ENCODE data around the gene STARD7. TPM values are rescaled to one million over a fixed set of nuclear protein-coding genes. Genes with fewer than 3 reads are reported as not detected.
"Not testable (repeated sequence)": the region's sequence is repeated elsewhere in the genome, so short reads cannot be mapped to it uniquely, and the experiment has no call there.

Gene STARD7
- total RNA-seq, 1 donor from 2014 or later: 103 TPM

- not testable (repeated sequence) for H3K4me1 ChIP-seq (ENCODE audit: insufficient read depth, low read length); H3K4me3 ChIP-seq (ENCODE audit: insufficient read depth, low read depth, low read length); H3K9me3 Mint-ChIP-seq (ENCODE audit: unreplicated experiment); H3K9me3 ChIP-seq (ENCODE audit: insufficient read depth, low read depth, low read length); H3K36me3 ChIP-seq (ENCODE audit: insufficient read depth, low read length); H3K27me3 ChIP-seq (ENCODE audit: insufficient read depth, low read length); H3K27me3 Mint-ChIP-seq (ENCODE audit: low read depth, unreplicated experiment); DNase-seq (ENCODE audit: low read depth); H3K27ac ChIP-seq (ENCODE audit: low read depth, low read length); H4K20me1 ChIP-seq (ENCODE audit: insufficient read depth, low read length); H3K79me2 ChIP-seq (ENCODE audit: insufficient read depth, low read length); H3K9ac ChIP-seq (ENCODE audit: low read length); H3K4me2 ChIP-seq (ENCODE audit: low read length); FAIRE-seq; H3K4me1 Mint-ChIP-seq (ENCODE audit: low read depth, unreplicated experiment); H3K36me3 Mint-ChIP-seq (ENCODE audit: low read depth, unreplicated experiment); H2AFZ ChIP-seq (ENCODE audit: low read depth, low read length); H3K27ac Mint-ChIP-seq (ENCODE audit: unreplicated experiment); H3K4me3 Mint-ChIP-seq (ENCODE audit: unreplicated experiment)
Measured at GRCh38 chr2:96219959-96220358, 11.3 kb upstream of the STARD7 start.

DNA sequence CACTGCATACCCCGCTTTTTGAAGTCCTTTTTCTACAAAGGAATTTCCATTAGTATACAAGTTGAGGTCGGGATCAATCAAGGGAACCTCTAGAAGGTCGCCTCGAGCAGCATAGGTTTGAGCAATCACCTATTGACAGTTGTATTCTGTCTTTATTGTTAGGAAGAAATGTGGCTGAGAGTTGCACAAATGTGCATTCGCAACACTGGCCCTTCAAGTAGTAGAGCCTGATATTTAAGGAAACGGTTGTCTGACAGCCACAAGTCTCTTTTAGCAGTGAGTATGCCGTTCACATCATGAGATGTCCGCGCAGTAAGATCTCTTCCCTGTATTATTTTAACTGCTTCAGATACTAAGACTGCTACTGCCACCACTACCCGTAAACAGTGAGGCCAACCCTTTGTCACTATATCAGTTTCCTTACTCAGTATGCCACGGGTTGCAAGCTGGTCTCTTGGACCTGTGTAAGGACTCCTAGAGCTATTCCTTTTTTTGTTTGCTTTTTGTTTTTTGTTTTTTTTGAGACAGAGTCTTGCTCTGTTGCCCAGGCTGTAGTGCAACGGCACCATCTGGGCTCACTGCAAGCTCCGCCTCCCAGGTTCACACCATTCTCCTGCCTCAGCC lies 10.0 kb upstream of the STARD7 start:
- Histone ChIP-seq H3K9ac (ENCODE audit: low read length) (no peak overlapping the region), H3K4me2 (ENCODE audit: low read length) (no peak overlapping the region), H2AFZ (ENCODE audit: low read depth, low read length) (no peak overlapping the region), H3K79me2 (ENCODE audit: insufficient read depth, low read length) (no peaks in the 10 kb centered on the region), H3K4me1 (ENCODE audit: insufficient read depth, low read length) (no peaks in the 10 kb centered on the region), H3K4me3 (ENCODE audit: insufficient read depth, low read depth, low read length) (no peak overlapping the region), H3K27me3 (ENCODE audit: insufficient read depth, low read length) (no peaks in the 10 kb centered on the region), H3K9me3 (ENCODE audit: insufficient read depth, low read depth, low read length) (no peaks in the 10 kb centered on the region), H4K20me1 (ENCODE audit: insufficient read depth, low read length) (no peaks in the 10 kb centered on the region), H3K27ac (ENCODE audit: low read depth, low read length) (no peak overlapping the region), H3K36me3 (ENCODE audit: insufficient read depth, low read length) (no peaks in the 10 kb centered on the region)
- Mint-ChIP-seq H3K4me1 (ENCODE audit: low read depth, unreplicated experiment) (no peaks in the 10 kb centered on the region), H3K36me3 (ENCODE audit: low read depth, unreplicated experiment) (peaks cover 5% of the 10 kb centered on the region), H3K27ac (ENCODE audit: unreplicated experiment) (no peak overlapping the region), H3K4me3 (ENCODE audit: unreplicated experiment) (no peak overlapping the region), H3K9me3 (ENCODE audit: unreplicated experiment) (no peaks in the 10 kb centered on the region), H3K27me3 (ENCODE audit: low read depth, unreplicated experiment) (no peaks in the 10 kb centered on the region)
- DNase-seq (ENCODE audit: low read depth): no peak
- TF ChIP-seq, protein P1, sequence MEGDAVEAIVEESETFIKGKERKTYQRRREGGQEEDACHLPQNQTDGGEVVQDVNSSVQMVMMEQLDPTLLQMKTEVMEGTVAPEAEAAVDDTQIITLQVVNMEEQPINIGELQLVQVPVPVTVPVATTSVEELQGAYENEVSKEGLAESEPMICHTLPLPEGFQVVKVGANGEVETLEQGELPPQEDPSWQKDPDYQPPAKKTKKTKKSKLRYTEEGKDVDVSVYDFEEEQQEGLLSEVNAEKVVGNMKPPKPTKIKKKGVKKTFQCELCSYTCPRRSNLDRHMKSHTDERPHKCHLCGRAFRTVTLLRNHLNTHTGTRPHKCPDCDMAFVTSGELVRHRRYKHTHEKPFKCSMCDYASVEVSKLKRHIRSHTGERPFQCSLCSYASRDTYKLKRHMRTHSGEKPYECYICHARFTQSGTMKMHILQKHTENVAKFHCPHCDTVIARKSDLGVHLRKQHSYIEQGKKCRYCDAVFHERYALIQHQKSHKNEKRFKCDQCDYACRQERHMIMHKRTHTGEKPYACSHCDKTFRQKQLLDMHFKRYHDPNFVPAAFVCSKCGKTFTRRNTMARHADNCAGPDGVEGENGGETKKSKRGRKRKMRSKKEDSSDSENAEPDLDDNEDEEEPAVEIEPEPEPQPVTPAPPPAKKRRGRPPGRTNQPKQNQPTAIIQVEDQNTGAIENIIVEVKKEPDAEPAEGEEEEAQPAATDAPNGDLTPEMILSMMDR (IDR thresholded peaks at IDR 0.05; ENCODE audit: insufficient read depth, low read depth, low read length): no peak
- TF ChIP-seq EZH2 (IDR thresholded peaks at IDR 0.05; ENCODE audit: insufficient read depth, low read length): no peak
- no peak for FAIRE-seq

GRCh38 chr2:96214554-96214953 lies 5.9 kb upstream of the STARD7 start:
- H3K27ac Mint-ChIP-seq (ENCODE audit: unreplicated experiment): no peak overlapping the region
- no peaks in the 10 kb centered on the region for H3K9me3 Mint-ChIP-seq (ENCODE audit: unreplicated experiment)
- Histone ChIP-seq H3K4me3 (ENCODE audit: insufficient read depth, low read depth, low read length) (no peak overlapping the region), H3K9me3 (ENCODE audit: insufficient read depth, low read depth, low read length) (no peaks in the 10 kb centered on the region), H4K20me1 (ENCODE audit: insufficient read depth, low read length) (no peaks in the 10 kb centered on the region), H3K4me1 (ENCODE audit: insufficient read depth, low read length) (peaks cover 5% of the 10 kb centered on the region), H3K36me3 (ENCODE audit: insufficient read depth, low read length) (no peaks in the 10 kb centered on the region), H3K79me2 (ENCODE audit: insufficient read depth, low read length) (peaks cover 9% of the 10 kb centered on the region), H3K27ac (ENCODE audit: low read depth, low read length) (no peak overlapping the region), H3K27me3 (ENCODE audit: insufficient read depth, low read length) (no peaks in the 10 kb centered on the region), H3K9ac (ENCODE audit: low read length) (no peak overlapping the region), H2AFZ (ENCODE audit: low read depth, low read length) (no peak overlapping the region), H3K4me2 (ENCODE audit: low read length) (no peak overlapping the region)
- no peak overlapping the region for H3K4me3 Mint-ChIP-seq (ENCODE audit: unreplicated experiment)
- FAIRE-seq: no peak
- H3K36me3 Mint-ChIP-seq (ENCODE audit: low read depth, unreplicated experiment): peaks cover 5% of the 10 kb centered on the region
- no peak for TF ChIP-seq EZH2 (IDR thresholded peaks at IDR 0.05; ENCODE audit: insufficient read depth, low read length)
- TF ChIP-seq, protein P1 (IDR thresholded peaks at IDR 0.05; ENCODE audit: insufficient read depth, low read depth, low read length): no peak
- no peak for DNase-seq (ENCODE audit: low read depth)
- H3K4me1 Mint-ChIP-seq (ENCODE audit: low read depth, unreplicated experiment): peaks cover under 1% of the 10 kb centered on the region
- no peaks in the 10 kb centered on the region for H3K27me3 Mint-ChIP-seq (ENCODE audit: low read depth, unreplicated experiment)

All from astrocyte (in vitro differentiated cells and primary cell).